ENCODE measurements around the gene ACOX3.

Gene ACOX3

GRCh38 chr4:8345053-8345945 is 95.2 kb downstream of the ACOX3 start:
- Histone ChIP-seq H3K14ac (ENCODE audit: low read length) (peak overlapping the region; percentile 84), H3K4me2 (ENCODE audit: insufficient read depth, low read length, poor library complexity, severe bottlenecking) (no peak overlapping the region), H4K8ac (ENCODE audit: low read depth, low read length) (no peak overlapping the region), H3K9me3 (replicated peaks in 1 of 2; ENCODE audit: control insufficient read depth in 2 of 2, insufficient read depth in 1 of 2, low read depth in 1 of 2, low read length in 2 of 2) (peaks cover 3% of the 10 kb centered on the region in 2 donors), H2BK12ac (ENCODE audit: low read length) (no peak overlapping the region), H3K27me3 (ENCODE audit: control insufficient read depth in 3 of 3, insufficient read depth in 3 of 3, low read depth in 1 of 3, low read length in 3 of 3) (no peaks in the 10 kb centered on the region), H3K4me1 (ENCODE audit: control insufficient read depth in 2 of 2, insufficient read depth in 1 of 2, low read depth in 1 of 2, low read length in 2 of 2) (peaks cover 0 to 4% of the 10 kb centered on the region in 2 donors), H4K91ac (ENCODE audit: low read depth, low read length, poor library complexity) (peak overlapping the region; percentile 46), H2AK5ac (ENCODE audit: low read depth, low read length) (peak overlapping the region; percentile 59), H2BK15ac (ENCODE audit: low read length) (no peak overlapping the region), H3K27ac (replicated peaks; ENCODE audit: low read length) (no peak overlapping the region), H2BK5ac (ENCODE audit: low read length) (no peak overlapping the region), H3K23ac (ENCODE audit: low read depth, low read length, poor library complexity) (no peak overlapping the region), H3K79me1 (ENCODE audit: low read depth, low read length) (no peaks in the 10 kb centered on the region), H3K4ac (ENCODE audit: low read length) (no peak overlapping the region), H3K4me3 (ENCODE audit: low read length in 2 of 2) (no peak overlapping the region), H3K9ac (ENCODE audit: low read depth, low read length, poor library complexity) (no peak overlapping the region), H3K18ac (ENCODE audit: low read length) (peak overlapping the region; percentile 52), H2BK120ac (ENCODE audit: low read depth, low read length) (no peak overlapping the region), H3K36me3 (replicated peaks in 1 of 2; ENCODE audit: control insufficient read depth in 2 of 2, insufficient read depth in 2 of 2, low read length in 2 of 2) (no peaks in the 10 kb centered on the region), H2AFZ (ENCODE audit: low read length) (no peak overlapping the region)
- no peak for DNase-seq (ENCODE audit: low spot score)
- WGBS, 2 donors (ENCODE audit: extremely low coverage in 2 of 2, insufficient read length in 2 of 2, insufficient replicate concordance in 1 of 2) = no CpG with 5 or more reads among the region's 34 CpGs

DNA sequence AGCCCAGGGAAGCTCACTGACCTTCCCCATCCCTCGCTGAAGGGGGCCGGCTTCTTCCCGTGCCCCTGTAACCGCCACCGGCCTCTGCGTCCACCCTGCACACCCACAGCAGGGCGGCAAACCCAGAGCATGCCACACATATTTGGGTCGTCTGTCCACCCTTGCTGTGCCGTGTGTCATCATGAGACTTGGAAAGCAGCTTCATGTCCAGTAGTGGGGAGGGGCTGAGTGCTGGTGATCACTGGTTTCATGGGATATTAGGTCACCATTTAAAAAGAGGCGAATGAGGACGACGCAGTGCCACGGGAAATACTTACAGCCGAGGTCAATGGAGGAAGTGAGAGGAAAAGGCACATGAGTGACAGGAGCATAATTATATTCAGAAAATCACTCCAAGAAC is 96.1 kb downstream of the ACOX3 start:
- peak overlapping the region; percentile 62 for H3K18ac ChIP-seq (ENCODE audit: low read length)
- H3K4me2 ChIP-seq (ENCODE audit: insufficient read depth, low read length, poor library complexity, severe bottlenecking) = no peak overlapping the region
- no peaks in the 10 kb centered on the region for H3K79me1 ChIP-seq (ENCODE audit: low read depth, low read length)
- no peak overlapping the region for H3K14ac ChIP-seq (ENCODE audit: low read length)
- H3K4me3 ChIP-seq (ENCODE audit: low read length in 2 of 2) = no peak overlapping the region
- WGBS, 2 donors (ENCODE audit: extremely low coverage in 2 of 2, insufficient read length in 2 of 2, insufficient replicate concordance in 1 of 2) = no CpG with 5 or more reads among the region's 14 CpGs
- peaks cover 3% of the 10 kb centered on the region in 2 donors for H3K9me3 ChIP-seq (replicated peaks in 1 of 2; ENCODE audit: control insufficient read depth in 2 of 2, insufficient read depth in 1 of 2, low read depth in 1 of 2, low read length in 2 of 2)
- no peak overlapping the region for H2BK5ac ChIP-seq (ENCODE audit: low read length)
- H2BK120ac ChIP-seq (ENCODE audit: low read depth, low read length) = no peak overlapping the region
- H3K36me3 ChIP-seq (replicated peaks in 1 of 2; ENCODE audit: control insufficient read depth in 2 of 2, insufficient read depth in 2 of 2, low read length in 2 of 2) = no peaks in the 10 kb centered on the region
- no peak overlapping the region for H3K9ac ChIP-seq (ENCODE audit: low read depth, low read length, poor library complexity)
- H3K23ac ChIP-seq (ENCODE audit: low read depth, low read length, poor library complexity) = no peak overlapping the region
- no peak for DNase-seq (ENCODE audit: low spot score)
- H3K27ac ChIP-seq (replicated peaks; ENCODE audit: low read length) = no peak overlapping the region
- H3K4me1 ChIP-seq (ENCODE audit: control insufficient read depth in 2 of 2, insufficient read depth in 1 of 2, low read depth in 1 of 2, low read length in 2 of 2) = peaks cover 0 to 4% of the 10 kb centered on the region in 2 donors
- peak overlapping the region; percentile 23 for H2BK12ac ChIP-seq (ENCODE audit: low read length)
- no peaks in the 10 kb centered on the region for H3K27me3 ChIP-seq (ENCODE audit: control insufficient read depth in 3 of 3, insufficient read depth in 3 of 3, low read depth in 1 of 3, low read length in 3 of 3)
- H2BK15ac ChIP-seq (ENCODE audit: low read length) = peak overlapping the region; percentile 3
- H4K91ac ChIP-seq (ENCODE audit: low read depth, low read length, poor library complexity) = peak overlapping the region; percentile 22
- no peak overlapping the region for H2AFZ ChIP-seq (ENCODE audit: low read length)
- no peak overlapping the region for H3K4ac ChIP-seq (ENCODE audit: low read length)
- no peak overlapping the region for H2AK5ac ChIP-seq (ENCODE audit: low read depth, low read length)
- peak overlapping the region; percentile 17 for H4K8ac ChIP-seq (ENCODE audit: low read depth, low read length)

DNA sequence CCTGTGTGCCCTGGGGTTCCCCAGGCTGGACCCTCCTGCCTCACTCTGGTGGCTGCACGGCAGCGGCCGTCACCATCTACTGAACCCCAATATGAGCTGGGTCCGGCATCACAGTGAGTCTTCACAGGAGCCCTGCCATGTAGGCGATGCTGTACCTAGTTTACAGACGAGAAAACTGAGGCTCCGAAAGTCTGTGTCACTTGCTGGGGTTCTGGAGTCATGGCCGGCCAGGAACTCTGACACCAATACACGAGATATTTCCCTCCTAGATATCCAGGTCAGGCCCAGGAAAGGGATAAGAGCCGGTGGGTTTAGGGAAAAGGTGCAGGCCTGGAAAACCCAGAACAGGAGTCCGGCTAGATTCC is 96.6 kb downstream of the ACOX3 start:
- Histone ChIP-seq H3K9ac (ENCODE audit: low read depth, low read length, poor library complexity) (no peak overlapping the region), H3K4me2 (ENCODE audit: insufficient read depth, low read length, poor library complexity, severe bottlenecking) (no peak overlapping the region), H3K4me3 (ENCODE audit: low read length in 2 of 2) (no peak overlapping the region), H4K91ac (ENCODE audit: low read depth, low read length, poor library complexity) (no peak overlapping the region), H4K8ac (ENCODE audit: low read depth, low read length) (no peak overlapping the region), H2AFZ (ENCODE audit: low read length) (no peak overlapping the region), H2BK15ac (ENCODE audit: low read length) (peak overlapping the region; percentile 3), H3K79me1 (ENCODE audit: low read depth, low read length) (no peaks in the 10 kb centered on the region), H2BK12ac (ENCODE audit: low read length) (no peak overlapping the region), H2AK5ac (ENCODE audit: low read depth, low read length) (no peak overlapping the region), H3K27me3 (ENCODE audit: control insufficient read depth in 3 of 3, insufficient read depth in 3 of 3, low read depth in 1 of 3, low read length in 3 of 3) (no peaks in the 10 kb centered on the region), H3K9me3 (replicated peaks in 1 of 2; ENCODE audit: control insufficient read depth in 2 of 2, insufficient read depth in 1 of 2, low read depth in 1 of 2, low read length in 2 of 2) (peaks cover 3% of the 10 kb centered on the region in 2 donors), H3K4me1 (ENCODE audit: control insufficient read depth in 2 of 2, insufficient read depth in 1 of 2, low read depth in 1 of 2, low read length in 2 of 2) (peaks cover 0 to 4% of the 10 kb centered on the region in 2 donors), H2BK5ac (ENCODE audit: low read length) (no peak overlapping the region), H3K4ac (ENCODE audit: low read length) (no peak overlapping the region), H3K23ac (ENCODE audit: low read depth, low read length, poor library complexity) (no peak overlapping the region), H2BK120ac (ENCODE audit: low read depth, low read length) (no peak overlapping the region), H3K27ac (replicated peaks; ENCODE audit: low read length) (no peak overlapping the region), H3K14ac (ENCODE audit: low read length) (no peak overlapping the region), H3K18ac (ENCODE audit: low read length) (no peak overlapping the region), H3K36me3 (replicated peaks in 1 of 2; ENCODE audit: control insufficient read depth in 2 of 2, insufficient read depth in 2 of 2, low read length in 2 of 2) (no peaks in the 10 kb centered on the region)
- WGBS, 2 donors (ENCODE audit: extremely low coverage in 2 of 2, insufficient read length in 2 of 2, insufficient replicate concordance in 1 of 2) = no CpG with 5 or more reads among the region's 11 CpGs
- no peak for DNase-seq (ENCODE audit: low spot score)

DNA sequence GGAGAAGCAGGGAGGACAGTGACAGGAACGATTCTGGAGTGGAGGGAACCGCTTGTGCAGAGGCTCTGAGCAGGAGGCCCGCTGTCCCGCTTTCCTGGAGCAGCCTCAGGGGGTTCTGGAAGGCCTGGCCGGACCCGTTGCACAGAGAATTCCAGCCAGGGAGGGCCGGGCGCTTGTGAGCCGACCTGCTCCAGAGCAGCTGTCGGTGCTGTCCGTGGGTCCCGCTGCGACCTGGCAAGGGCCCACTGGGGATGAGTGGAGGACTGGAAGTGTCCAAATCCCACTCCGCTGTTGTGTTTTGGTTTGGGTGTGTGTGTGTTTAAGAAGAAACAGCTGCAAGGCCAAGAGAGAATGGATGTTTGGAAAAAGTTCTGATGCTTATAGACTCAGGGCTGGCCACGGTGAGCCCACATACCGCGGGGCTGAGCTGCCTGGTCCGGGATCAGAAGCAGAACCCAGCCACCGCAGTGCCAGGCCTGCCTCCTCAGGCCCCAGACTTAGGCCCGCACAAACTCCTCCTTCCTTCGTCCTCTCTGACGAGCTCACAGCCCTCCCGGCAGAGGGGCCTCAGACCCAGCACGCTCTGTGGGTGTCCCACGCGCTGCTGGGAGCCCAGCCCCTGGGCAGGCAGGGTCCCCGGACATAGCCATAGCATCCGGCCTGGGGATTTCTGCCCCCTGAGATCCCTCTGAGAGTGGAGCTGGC is 97.1 kb downstream of the ACOX3 start:
- no peaks in the 10 kb centered on the region for H3K36me3 ChIP-seq (replicated peaks in 1 of 2; ENCODE audit: control insufficient read depth in 2 of 2, insufficient read depth in 2 of 2, low read length in 2 of 2)
- peaks cover 3% of the 10 kb centered on the region in 2 donors for H3K9me3 ChIP-seq (replicated peaks in 1 of 2; ENCODE audit: control insufficient read depth in 2 of 2, insufficient read depth in 1 of 2, low read depth in 1 of 2, low read length in 2 of 2)
- no peaks in the 10 kb centered on the region for H3K27me3 ChIP-seq (ENCODE audit: control insufficient read depth in 3 of 3, insufficient read depth in 3 of 3, low read depth in 1 of 3, low read length in 3 of 3)
- no peak overlapping the region for H3K4me3 ChIP-seq (ENCODE audit: low read length in 2 of 2)
- WGBS, 2 donors (ENCODE audit: extremely low coverage in 2 of 2, insufficient read length in 2 of 2, insufficient replicate concordance in 1 of 2) = no CpG with 5 or more reads among the region's 28 CpGs
- H3K4me1 ChIP-seq (ENCODE audit: control insufficient read depth in 2 of 2, insufficient read depth in 1 of 2, low read depth in 1 of 2, low read length in 2 of 2) = peaks cover 0 to 4% of the 10 kb centered on the region in 2 donors
- no peak overlapping the region for H2BK15ac ChIP-seq (ENCODE audit: low read length)
- H4K91ac ChIP-seq (ENCODE audit: low read depth, low read length, poor library complexity) = no peak overlapping the region
- peak overlapping the region; percentile 60 for H3K18ac ChIP-seq (ENCODE audit: low read length)
- no peak overlapping the region for H2BK12ac ChIP-seq (ENCODE audit: low read length)
- peak overlapping the region; percentile 31 for H3K23ac ChIP-seq (ENCODE audit: low read depth, low read length, poor library complexity)
- no peak overlapping the region for H3K4ac ChIP-seq (ENCODE audit: low read length)
- no peaks in the 10 kb centered on the region for H3K79me1 ChIP-seq (ENCODE audit: low read depth, low read length)
- peak overlapping the region; percentile 1 for H2AK5ac ChIP-seq (ENCODE audit: low read depth, low read length)
- no peak overlapping the region for H2BK120ac ChIP-seq (ENCODE audit: low read depth, low read length)
- no peak overlapping the region for H2BK5ac ChIP-seq (ENCODE audit: low read length)
- no peak overlapping the region for H3K4me2 ChIP-seq (ENCODE audit: insufficient read depth, low read length, poor library complexity, severe bottlenecking)
- no peak for DNase-seq (ENCODE audit: low spot score)
- no peak overlapping the region for H3K27ac ChIP-seq (replicated peaks; ENCODE audit: low read length)
- H3K14ac ChIP-seq (ENCODE audit: low read length) = no peak overlapping the region
- H3K9ac ChIP-seq (ENCODE audit: low read depth, low read length, poor library complexity) = no peak overlapping the region
- no peak overlapping the region for H4K8ac ChIP-seq (ENCODE audit: low read depth, low read length)
- H2AFZ ChIP-seq (ENCODE audit: low read length) = no peak overlapping the region

Data from neuronal stem cell (in vitro differentiated cells).